SK-N-MC (cell line): ENCODE data around the gene FTCD.

Source experiments
- EZH2 ChIP-seq: fragments of 200-600 bp; sonication (generic); IDR thresholded peaks from one replicate; pipeline ENCODE4 v1.6.1; 2017; ENCODE audit warnings: antibody characterized with exemption
- POLR2AphosphoS5 ChIP-seq: IDR thresholded peaks from 2 replicates; pipeline ENCODE4 v1.6.1; 2012; ENCODE audit warnings: mild to moderate bottlenecking, low read depth, low read length, borderline replicate concordance

- TF ChIP-seq POLR2AphosphoS5: no peak
- TF ChIP-seq EZH2: no peak
Observed at GRCh38 chr21:46157987-46158451, 2.6 kb upstream of the FTCD start.
